ENCODE measurements around the gene BCAP31. TPM values are rescaled to one million over a fixed set of nuclear protein-coding genes. Genes with fewer than 3 reads are reported as not detected.

Gene BCAP31
- total and polyA plus RNA-seq, 2 of the 13 experiments (the other 11 are each of a cell fraction or from before 2014, with no cell fraction given): 139 to 178 TPM

DNA sequence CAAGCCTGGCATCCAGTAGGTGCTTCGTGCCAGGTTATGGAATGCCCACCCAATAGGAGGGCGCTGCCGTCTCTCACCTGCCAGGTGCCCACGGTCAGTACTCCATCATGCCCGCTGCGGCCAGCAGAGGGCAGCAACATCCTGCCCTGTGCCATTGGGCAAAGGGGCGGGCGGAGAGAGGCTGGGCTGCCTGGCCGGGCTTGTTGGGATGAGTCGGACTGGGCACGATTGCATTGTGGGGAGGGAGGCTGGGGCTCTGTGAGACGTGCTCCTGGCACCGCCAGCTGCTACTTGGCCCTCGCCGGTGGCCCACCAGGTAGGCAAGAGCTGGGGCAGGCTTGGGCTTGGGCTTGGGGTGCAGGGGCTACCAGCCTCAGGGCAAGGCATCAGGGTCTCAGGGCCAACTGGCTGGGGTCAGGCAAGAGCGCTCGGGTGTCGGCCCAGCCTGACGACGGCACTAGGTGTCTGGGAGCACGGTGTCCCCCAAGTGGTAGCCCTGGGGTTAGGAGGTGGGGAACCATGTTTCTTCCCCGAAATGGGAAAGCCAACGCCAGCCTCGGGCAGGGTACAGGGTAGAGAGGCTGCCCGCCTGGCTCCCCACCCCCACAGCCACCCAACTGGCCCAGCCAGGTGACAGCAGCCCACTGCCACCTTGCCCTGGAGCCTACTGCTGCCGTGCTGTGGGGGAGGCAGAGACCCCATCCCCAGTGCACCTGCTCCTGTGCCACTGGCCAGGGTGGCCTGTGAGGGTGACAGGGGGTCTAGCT lies 40.0 kb upstream of the BCAP31 start, which contains the start of gene PLXNB3 (continued):
- TF ChIP-seq IRF2 (CRISPR knock-in tag; IDR thresholded peaks at IDR 0.05): peak; percentile 16; the same call in 1 of the 2 replicates
- no peak for TF ChIP-seq ZNF746 (CRISPR knock-in tag; IDR thresholded peaks at IDR 0.05)
- no peak for TF ChIP-seq ZNF83 (CRISPR knock-in tag; IDR thresholded peaks at IDR 0.05; ENCODE audit: borderline replicate concordance)
- no peak for TF ChIP-seq ZBTB42 (CRISPR knock-in tag; IDR thresholded peaks at IDR 0.05)
- TF ChIP-seq ONECUT2 (CRISPR knock-in tag; IDR thresholded peaks at IDR 0.05): no peak
- TF ChIP-seq MYC (CRISPR knock-in tag; IDR thresholded peaks at IDR 0.05; ENCODE audit: borderline replicate concordance): no peak; the same call in 1 of the 2 replicates
- TF ChIP-seq KDM6A (CRISPR knock-in tag; IDR thresholded peaks at IDR 0.05; ENCODE audit: low read depth): no peak
- no peak for TF ChIP-seq ZNF207 (IDR thresholded peaks at IDR 0.05; ENCODE audit: borderline replicate concordance)
- TF ChIP-seq ZNF446 (CRISPR knock-in tag; IDR thresholded peaks at IDR 0.05): no peak
- TF ChIP-seq, protein P1, sequence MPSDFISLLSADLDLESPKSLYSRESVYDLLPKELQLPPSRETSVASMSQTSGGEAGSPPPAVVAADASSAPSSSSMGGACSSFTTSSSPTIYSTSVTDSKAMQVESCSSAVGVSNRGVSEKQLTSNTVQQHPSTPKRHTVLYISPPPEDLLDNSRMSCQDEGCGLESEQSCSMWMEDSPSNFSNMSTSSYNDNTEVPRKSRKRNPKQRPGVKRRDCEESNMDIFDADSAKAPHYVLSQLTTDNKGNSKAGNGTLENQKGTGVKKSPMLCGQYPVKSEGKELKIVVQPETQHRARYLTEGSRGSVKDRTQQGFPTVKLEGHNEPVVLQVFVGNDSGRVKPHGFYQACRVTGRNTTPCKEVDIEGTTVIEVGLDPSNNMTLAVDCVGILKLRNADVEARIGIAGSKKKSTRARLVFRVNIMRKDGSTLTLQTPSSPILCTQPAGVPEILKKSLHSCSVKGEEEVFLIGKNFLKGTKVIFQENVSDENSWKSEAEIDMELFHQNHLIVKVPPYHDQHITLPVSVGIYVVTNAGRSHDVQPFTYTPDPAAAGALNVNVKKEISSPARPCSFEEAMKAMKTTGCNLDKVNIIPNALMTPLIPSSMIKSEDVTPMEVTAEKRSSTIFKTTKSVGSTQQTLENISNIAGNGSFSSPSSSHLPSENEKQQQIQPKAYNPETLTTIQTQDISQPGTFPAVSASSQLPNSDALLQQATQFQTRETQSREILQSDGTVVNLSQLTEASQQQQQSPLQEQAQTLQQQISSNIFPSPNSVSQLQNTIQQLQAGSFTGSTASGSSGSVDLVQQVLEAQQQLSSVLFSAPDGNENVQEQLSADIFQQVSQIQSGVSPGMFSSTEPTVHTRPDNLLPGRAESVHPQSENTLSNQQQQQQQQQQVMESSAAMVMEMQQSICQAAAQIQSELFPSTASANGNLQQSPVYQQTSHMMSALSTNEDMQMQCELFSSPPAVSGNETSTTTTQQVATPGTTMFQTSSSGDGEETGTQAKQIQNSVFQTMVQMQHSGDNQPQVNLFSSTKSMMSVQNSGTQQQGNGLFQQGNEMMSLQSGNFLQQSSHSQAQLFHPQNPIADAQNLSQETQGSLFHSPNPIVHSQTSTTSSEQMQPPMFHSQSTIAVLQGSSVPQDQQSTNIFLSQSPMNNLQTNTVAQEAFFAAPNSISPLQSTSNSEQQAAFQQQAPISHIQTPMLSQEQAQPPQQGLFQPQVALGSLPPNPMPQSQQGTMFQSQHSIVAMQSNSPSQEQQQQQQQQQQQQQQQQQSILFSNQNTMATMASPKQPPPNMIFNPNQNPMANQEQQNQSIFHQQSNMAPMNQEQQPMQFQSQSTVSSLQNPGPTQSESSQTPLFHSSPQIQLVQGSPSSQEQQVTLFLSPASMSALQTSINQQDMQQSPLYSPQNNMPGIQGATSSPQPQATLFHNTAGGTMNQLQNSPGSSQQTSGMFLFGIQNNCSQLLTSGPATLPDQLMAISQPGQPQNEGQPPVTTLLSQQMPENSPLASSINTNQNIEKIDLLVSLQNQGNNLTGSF (CRISPR knock-in tag; IDR thresholded peaks at IDR 0.05): no peak
- TF ChIP-seq, protein P2, sequence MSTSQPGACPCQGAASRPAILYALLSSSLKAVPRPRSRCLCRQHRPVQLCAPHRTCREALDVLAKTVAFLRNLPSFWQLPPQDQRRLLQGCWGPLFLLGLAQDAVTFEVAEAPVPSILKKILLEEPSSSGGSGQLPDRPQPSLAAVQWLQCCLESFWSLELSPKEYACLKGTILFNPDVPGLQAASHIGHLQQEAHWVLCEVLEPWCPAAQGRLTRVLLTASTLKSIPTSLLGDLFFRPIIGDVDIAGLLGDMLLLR (CRISPR knock-in tag; IDR thresholded peaks at IDR 0.05): no peak
- TF ChIP-seq, protein P3, sequence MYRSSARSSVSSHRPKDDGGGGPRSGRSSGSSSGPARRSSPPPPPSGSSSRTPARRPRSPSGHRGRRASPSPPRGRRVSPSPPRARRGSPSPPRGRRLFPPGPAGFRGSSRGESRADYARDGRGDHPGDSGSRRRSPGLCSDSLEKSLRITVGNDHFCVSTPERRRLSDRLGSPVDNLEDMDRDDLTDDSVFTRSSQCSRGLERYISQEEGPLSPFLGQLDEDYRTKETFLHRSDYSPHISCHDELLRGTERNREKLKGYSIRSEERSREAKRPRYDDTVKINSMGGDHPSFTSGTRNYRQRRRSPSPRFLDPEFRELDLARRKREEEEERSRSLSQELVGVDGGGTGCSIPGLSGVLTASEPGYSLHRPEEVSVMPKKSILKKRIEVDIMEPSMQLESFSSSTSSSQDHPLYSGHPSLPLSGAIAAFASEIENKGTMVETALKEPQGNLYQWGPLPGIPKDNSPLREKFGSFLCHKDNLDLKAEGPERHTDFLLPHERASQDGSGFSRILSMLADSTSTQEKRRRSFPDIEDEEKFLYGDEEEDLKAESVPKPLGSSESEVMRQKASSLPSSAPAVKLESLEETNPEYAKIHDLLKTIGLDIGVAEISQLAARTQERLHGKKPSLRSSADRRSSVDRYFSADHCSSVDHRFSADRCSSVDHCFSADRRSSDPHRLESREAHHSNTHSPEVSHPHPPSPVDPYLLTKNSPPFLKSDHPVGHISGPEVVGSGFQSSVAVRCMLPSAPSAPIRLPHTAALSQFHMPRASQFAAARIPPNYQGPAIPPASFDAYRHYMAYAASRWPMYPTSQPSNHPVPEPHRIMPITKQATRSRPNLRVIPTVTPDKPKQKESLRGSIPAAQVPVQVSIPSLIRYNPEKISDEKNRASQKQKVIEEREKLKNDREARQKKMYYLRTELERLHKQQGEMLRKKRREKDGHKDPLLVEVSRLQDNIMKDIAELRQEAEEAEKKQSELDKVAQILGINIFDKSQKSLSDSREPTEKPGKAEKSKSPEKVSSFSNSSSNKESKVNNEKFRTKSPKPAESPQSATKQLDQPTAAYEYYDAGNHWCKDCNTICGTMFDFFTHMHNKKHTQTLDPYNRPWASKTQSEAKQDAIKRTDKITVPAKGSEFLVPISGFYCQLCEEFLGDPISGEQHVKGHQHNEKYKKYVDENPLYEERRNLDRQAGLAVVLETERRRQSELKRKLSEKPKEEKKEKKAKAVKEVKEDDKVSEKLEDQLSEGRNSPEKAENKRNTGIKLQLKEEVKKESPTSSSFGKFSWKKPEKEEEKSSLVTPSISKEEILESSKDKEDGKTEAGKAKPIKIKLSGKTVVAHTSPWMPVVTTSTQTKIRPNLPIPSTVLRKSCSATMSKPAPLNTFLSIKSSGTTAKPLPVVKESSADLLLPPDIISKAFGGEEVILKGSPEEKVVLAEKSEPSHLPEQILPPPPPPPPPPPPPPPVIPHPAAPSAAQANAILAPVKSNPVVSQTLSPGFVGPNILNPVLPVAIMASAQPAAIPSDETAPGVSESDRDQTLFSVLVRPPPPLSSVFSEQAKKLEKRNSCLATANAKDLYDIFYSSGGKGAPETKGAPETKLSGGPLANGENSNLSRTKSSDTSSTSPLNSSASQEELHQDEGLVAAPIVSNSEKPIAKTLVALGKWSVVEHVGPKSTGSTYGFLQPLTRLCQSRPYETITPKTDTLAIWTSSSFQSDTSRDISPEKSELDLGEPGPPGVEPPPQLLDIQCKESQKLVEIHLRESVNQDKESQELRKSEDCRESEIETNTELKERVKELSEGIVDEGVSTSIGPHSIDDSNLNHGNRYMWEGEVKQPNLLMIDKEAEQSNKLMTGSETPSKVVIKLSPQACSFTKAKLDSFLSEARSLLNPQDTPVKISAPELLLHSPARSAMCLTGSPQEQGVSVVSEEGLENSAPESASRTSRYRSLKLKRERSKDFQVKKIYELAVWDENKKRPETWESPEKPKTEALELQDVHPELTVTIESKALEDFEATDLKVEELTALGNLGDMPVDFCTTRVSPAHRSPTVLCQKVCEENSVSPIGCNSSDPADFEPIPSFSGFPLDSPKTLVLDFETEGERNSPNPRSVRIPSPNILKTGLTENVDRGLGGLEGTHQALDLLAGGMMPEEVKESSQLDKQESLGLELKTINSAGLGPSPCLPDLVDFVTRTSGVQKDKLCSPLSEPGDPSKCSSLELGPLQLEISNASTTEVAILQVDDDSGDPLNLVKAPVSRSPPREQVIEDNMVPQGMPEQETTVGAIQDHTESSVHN (CRISPR knock-in tag; IDR thresholded peaks at IDR 0.05): no peak
- TF ChIP-seq, protein P4, sequence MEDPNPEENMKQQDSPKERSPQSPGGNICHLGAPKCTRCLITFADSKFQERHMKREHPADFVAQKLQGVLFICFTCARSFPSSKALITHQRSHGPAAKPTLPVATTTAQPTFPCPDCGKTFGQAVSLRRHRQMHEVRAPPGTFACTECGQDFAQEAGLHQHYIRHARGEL (CRISPR knock-in tag; IDR thresholded peaks at IDR 0.05): no peak
- TF ChIP-seq PHF21A (CRISPR knock-in tag; IDR thresholded peaks at IDR 0.05): no peak
- TF ChIP-seq CBX2 (IDR thresholded peaks at IDR 0.05; ENCODE audit: low read depth, low read length): no peak
- TF ChIP-seq CBX2 (CRISPR knock-in tag; IDR thresholded peaks at IDR 0.05; ENCODE audit: low read depth): no peak

Data from HepG2 (cell line).